CD1c-positive myeloid dendritic cell (primary cell): ENCODE results near the gene CALN1.
"Not testable (repeated sequence)": the region's sequence is repeated elsewhere in the genome, so short reads cannot be mapped to it uniquely, and the experiment has no call there.

Experiments
- DNase-seq: peaks from one replicate; pipeline ENCODE4 v3.0.0-alpha.2; 2016; ENCODE audit errors: extremely low spot score

Gene CALN1

DNA sequence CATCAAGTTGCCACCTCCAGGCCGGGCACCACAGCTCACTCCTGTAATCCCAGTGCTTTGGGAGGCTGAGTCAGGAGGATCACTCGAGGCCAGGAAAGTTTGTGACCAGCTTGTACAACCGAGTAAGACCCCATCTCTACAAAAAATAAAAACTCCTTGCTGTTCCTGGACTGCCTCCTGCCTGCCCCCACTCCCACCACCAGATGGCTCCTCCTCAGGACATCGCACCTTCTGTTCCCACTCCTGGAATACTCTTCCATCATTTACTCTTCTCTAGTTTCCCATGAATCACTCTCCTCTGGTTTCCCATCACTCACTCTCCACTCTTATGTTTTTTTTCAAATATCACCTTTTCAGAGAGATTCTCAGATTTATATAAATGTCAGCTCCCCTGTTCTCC is 540.7 kb downstream of the CALN1 start:
- DNase-seq, result no peak

DNA sequence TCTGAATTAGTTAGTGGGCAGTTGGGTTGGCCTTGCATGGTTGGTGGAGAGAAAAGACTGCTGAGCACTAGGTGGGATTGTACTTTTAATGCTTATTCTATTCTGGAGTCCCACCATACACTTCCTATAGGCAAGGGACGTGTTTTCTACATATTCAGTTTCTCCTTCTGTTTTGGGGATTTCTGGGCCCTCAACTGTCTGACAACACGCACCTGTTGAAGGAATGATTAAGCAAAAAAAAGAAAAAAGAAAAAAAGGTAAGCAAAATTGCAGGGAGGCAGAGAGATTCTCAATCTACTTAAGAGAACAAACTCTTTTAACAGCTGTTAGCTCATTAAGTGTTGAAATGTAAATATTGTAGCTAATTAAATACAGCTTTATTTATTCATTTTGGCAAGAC is 541.3 kb downstream of the CALN1 start:
- DNase-seq, result no peak

DNA sequence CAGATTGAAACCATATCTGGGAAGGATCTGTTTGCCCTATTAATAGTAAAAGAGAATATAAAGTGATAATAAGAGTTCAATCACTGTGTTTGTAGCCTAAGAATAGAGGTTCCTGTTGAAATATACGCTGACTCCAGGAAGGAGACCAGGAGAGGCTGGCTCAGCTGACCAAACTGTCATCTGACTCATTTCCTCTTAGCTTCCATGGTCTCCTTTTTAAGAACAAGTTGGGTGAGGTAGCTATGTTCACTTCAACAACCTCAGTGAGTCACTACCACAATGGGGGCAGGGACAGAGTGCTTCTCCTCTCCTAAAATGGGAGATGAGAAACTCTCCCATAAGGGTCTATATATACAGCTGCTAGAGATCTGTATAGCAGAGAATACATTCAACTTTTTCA is 543.3 kb downstream of the CALN1 start:
- DNase-seq, result peak; percentile 51

DNA sequence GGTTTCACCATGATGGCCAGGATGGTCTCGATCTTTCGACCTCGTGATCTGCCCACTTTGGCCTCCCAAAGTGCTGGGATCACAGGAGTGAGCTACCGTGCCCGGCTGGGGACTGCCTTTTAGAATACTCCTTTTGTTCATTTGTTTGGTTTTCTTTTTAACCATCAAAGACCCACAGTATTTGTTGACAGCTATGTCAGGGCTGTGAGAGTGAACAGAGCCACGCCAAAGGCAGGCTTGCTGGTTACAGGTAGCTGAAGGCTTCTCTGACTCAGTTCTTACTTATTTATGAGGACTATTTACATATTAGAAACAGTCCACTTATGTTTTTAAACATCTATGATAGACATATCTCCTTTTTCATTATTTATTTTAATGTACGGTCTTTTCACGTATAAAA is 544.5 kb downstream of the CALN1 start:
- no peak for DNase-seq

DNA sequence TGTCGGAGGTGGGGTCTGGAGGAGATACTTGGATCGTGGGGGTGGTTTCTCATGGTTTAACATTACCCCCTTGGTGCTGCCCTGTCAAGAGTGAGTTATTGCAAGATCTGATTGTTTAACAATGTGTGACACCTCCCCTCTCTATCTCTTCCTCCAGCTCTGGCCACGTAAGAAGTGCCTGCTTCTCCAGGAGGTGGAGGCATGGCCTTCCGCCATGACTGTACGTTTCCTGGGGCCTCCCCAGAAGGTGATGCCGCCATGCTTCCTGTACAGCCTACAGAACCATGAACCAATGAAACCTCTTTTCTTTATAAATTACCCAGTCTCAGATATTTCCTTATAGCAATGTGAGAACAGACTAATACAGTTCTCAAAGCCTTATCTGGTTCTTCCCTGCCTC is 547.0 kb downstream of the CALN1 start:
- no peak for DNase-seq

DNA sequence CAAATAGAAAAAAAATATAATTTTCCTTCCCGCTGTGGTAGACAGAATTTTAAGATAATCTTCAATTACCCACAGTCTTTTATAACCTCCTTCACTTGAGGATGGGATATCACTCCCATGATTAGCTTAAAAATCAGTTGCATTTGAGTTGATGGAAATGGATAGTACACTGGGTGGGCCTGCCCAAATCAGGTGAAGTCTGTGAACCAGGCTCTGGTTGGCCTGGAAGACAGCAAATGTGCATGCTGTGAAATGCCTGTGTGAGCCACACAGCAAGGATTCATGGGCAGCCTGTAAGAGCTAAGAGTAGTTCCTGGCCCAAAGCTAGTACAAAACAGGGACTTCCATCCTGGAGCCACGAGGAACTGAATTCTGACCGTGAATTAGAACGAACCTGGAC is 548.0 kb downstream of the CALN1 start:
- no peak for DNase-seq

DNA sequence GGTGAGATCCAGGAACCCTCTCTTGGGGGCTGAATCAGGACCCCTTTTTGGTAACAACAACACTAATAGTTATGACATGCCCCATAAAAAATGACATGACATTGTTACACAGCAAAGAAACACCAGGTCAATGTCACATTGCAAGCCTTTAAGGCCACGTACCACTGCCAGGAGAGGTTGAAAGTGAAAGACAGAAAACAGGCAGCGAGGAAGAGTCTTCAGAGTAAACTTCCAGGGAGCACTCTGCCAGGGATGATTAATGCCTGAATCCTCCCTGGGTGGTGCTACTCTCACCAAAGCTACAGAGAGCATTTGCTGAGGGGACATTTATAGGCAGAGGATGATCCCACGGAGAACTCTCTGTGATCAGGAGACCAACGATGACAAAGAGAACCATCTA is 551.6 kb downstream of the CALN1 start:
- no peak for DNase-seq

DNA sequence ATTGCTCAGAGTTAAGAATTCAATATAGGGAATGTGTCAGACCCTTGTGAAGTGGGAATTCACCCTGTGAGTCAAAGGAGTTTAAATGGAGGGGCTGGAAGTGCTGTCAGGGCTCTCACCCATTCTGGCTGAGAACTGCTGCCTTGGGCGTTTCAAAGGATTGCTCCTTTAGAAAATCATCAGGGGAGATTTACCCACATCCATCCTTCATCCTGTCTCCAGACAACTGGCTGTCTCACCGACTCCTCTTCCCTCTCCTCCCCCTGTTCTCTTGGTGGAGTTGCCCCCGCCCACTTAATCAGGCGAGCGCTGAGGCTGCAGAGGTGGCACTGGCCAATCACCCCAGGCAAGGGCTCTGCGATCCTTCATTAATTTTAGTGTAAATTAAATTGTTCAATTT is 554.8 kb downstream of the CALN1 start:
- no peak for DNase-seq

DNA sequence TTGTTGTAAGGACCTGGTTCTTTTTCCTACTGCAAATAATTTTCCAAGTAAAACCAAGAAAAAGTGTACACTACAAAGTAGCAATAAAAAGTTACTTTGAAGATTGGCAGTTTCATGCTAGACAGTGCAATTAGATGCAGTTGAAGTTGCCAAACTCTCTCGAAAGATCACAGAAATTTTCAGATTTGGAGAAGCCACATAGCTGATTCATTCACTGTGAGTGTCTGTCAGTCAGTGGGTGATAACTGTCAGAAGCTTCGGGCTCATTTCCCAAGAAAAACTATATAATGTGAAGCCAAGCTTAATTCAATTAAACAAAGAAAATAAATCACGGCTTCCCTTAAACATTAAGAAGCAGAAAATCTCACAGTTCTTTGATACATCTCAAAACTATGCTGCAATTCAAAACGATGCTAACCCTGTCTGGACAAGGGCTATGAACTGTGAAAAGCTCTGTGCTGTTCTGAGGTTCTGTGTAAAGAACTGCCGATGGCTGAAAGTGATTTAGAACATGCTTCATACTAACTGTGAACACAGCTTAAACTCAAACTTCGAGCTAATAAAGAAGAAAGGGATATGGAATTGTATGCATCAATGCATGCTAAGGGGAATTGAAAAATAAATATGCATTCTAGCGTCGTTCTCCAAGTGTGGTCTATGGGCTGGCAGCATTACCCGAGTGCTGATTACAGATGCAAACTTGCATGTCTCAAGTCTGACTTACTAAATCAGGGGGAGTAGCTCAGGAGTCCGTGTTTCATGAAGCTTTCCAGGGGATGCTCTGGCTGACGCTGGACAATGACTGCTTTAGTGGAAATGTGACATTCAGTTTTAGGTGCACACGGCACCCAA is 557.4 kb downstream of the CALN1 start:
- no peak for DNase-seq

DNA sequence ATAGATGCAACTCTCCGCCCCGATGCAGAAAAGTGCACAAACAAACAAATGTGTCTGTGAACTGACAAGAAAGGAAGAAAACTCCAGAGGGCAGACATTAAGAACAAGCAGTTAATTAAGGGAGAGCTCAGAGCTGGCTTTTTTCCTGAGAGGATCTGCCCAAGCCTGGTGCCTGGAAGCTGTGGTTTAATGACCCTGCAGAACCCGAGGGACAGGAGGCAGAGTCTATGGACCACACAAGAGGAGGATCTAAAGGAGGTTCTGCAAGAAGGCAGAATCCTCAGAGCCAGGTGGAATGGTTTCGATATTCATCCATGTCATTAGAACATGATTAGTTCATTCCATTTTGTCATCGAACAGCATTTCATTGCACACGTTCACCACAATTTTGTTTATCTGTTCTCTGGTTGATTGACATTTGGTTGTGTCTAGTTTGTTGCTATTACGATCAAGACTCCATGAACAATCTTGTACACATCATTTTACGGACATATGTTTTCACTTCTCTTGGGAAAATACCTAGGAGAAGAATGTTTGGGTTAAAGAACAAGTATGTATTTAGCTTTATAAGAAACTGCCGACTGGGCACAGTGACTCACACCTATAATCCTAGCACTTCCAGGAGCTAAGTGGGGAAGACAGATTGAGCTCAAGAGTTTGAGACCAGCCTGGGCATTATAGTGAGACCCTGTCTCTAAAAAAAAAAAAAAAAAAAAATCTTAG is 560.2 kb downstream of the CALN1 start:
- no peak for DNase-seq

DNA sequence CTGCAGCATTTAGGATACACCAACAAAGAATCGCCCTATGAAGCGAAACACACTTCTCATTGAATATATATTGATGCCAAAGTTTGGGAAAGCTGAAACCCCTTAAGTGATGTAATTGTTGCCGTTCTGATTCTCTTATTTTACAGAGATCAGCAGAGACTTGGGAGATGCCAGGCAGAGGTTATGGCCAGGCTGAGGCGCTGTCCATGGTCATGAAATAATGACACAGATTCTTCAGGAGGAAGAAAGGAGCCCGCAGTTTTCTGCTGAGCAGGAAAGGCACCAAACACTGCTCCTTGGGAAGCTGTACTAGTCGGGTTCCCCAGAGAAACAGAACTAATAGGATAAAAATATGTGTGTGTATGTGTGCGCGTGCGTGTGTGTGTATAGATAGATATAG is 566.0 kb downstream of the CALN1 start:
- DNase-seq, result no peak

DNA sequence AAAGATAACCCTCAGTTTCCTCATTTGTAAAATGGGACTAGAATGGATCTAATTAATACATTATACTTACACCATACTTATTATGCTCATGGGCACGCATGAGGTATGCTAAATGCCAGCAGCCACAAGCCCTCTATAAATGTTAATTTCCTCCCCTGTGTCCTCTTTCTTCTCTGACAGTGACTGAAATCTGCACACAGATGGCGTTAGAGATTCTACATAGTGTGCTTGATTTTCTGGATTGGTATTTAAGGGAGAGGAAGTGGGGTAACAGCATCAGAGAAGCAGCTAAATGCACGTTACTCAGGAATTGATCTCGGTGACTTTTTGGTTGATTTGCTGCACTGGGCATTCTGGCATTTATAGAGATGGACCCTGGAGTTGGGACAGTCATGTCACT is 568.5 kb downstream of the CALN1 start:
- DNase-seq, result no peak

DNA sequence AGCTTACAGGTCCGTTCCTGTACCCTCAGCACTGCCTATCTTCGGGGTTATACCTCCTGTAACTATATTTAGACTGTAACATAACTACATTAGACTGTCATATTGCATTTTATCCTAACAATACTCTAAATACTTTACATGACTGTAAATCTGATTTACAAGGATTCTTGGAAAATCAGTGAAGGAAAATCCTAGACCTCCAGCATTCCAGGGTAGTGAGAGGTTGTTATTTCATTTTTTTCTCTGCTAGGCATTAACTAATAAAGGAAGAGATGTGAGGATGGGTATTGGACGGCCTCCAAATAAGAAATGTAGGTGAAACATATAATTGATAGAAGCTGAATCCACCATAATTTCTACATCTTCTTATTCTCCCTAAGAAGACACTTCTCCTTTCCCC is 569.4 kb downstream of the CALN1 start:
- no peak for DNase-seq

DNA sequence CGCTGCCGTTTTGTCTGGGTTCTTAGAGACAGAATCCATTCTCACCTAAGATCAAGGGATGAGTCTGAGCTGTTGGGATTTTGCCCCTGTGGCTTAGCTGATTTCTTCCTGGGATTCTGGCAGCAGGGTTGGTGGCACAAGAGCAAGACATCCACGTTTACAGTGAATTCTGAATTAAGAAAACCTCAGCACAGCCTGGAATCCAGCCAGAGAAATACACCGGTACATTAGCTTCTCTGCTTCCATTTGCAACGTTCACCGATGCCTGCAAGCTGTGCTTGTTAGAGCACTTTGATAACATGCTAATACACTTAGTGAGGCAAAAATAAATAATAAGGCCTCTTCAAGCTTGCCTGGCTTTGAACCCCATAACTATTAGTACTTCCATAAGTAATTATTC is 569.8 kb downstream of the CALN1 start:
- no peak for DNase-seq

DNA sequence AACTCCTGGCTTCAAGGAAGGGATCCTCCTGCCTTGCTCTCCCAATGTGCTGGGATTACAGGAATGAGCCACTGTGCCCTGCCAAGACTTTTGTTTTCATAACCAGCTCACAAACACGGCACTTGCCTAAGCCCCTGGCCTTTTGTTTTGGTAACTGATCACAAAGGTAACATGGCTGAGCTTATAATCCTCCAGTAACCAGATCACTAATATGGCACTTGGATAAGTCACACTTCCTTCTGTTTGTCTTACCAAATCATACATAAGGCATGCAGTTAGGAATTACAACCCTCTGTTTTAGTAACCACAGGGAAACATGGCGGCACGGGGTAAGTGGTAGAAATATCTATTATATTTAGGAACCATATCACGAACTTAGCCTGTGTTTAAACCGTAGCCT is 577.1 kb downstream of the CALN1 start:
- no peak for DNase-seq

DNA sequence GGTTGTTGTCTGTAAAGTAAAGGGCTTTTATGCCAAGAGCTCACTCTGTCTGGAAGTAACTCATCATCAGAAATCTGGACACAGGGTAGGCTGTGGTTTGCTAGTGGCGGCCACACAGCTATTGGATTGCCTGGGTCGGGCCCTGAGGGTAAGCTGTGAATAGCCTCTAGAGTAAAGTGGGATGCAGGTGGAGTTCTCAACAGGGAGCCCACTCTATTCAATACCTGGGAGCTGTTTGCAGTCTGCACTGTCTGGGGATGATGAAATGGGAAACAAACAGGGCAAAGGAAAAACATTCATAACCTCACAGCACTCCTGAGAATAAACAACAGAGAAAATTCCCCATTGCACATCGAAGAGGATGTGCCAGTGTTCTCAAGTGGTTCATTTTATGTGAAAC is 582.6 kb downstream of the CALN1 start:
- no peak for DNase-seq

DNA sequence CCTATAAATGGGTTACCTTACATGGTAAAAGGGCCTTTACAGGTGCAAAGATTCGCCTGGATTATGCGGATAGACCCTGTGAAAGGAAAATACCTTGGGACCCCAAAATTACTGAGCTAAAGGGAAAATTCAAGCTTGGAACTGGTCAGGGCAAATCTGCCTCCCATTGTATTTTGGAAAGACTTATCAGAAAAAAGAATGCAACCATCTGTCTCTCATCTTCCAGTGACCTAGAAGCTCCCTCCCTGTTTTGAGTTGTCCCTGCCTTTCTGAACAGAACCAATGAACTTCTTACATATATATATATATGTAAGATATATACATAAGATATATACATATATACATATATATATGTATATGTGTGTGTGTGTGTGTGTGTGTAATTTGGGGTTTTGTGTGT is 583.8 kb downstream of the CALN1 start:
- no peak for DNase-seq

DNA sequence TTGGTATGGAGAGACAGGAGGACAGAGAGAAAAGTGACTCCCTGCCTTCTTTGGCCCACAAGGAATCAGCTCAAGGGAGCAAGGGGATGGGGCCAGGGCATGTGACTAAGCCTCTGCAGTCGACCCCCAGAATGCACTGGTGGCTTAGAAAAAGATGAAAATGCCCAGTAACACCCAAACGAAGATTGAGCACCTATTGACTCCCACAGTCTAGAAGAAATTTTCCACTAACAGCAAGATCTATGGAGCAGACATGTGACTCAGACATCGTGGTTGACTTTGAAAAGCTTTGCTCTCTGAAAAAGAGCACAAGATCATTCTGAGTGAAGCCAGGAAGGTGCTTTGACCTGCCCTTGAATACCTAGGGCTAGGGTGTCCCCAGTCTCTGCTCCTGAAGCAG is 586.0 kb downstream of the CALN1 start:
- no peak for DNase-seq

DNA sequence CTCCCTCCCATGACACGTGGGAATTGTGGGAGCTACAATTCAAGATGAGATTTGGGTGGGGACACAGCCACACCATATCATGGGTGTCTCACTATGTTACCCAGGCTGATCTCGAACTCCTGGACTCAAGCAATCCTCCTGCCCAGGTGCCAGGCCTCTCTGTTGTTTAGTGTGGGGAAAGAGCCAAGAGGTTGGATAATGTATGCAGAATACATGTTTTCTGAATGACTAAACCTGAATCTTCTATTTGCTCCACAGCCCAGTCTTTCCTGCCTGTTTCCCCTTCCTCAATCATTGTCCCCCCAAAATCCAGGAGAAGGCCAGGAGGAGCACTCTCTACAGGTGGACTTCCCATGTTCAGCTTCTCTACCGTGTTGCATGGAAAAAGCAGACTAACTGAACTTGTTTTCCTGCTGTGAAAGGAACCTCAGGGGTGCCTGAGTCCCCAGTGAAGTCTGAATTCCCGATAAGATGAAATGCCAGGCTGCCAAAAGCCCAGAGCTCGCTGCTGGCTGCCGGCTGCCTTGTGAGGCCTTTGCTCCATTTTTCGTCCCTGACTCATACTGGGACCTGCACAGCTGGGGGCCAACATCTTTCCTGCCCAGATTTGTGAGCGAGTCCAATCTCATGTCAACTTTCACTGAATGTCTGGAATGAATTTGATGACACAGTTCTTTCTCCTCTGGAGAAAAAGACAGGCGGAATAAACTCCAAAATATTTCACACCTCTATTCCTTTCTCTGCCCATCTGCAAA is 588.0 kb downstream of the CALN1 start:
- DNase-seq, result no peak

DNA sequence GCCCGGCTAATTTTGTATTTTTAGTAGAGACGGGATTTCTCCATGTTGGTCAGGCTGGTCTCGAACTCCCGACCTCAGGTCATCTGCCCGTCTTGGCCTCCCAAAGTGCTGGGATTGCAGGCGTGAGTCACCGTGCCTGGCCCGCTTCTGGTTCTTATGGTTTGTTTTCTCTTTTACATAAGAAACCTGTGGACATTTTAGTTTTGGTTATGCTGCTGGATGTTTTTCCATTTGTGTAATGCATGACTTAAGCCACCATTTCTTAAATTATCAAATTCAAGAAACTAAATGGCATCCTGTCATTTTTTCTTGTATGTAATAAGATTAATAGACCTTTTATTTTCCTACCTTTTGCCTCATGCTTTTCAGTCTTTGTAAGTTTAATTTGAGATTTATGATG is 589.7 kb downstream of the CALN1 start:
- DNase-seq, result not testable (repeated sequence)

DNA sequence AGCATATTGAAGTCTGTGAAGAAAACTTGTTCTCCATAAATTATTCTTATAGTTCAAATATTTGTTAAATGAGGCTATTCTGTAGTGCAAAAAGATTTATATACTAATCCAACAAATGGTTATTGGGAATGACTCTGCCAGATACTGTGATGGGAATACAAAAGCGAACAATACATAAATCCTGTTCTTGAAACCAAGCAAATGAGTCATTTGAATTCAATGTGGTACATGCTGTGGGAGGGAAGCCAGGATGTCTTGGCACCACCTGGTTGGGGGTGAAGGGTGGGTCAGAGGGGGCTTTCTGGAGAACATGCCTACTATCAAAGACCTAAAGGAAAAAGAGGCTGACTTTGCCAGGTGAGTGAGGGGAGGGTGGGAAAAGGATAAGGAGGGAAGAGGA is 594.2 kb downstream of the CALN1 start:
- DNase-seq, result no peak

DNA sequence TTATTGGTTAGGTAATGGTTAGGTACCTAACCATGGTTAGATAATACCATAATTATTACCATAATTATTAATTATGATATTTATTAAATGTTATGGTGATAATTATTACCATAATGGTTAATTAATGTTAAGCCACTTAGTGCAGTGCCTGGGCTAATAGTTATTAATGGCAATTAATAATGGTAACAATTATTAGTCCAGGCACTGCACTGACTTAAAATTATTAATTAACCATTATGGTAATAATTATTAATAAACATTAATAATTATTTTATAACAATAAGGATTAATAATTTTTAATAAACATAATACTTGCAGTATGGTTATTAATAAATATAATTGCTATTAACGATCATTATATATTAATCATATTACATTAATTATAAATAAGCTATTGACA is 604.0 kb downstream of the CALN1 start:
- no peak for DNase-seq

DNA sequence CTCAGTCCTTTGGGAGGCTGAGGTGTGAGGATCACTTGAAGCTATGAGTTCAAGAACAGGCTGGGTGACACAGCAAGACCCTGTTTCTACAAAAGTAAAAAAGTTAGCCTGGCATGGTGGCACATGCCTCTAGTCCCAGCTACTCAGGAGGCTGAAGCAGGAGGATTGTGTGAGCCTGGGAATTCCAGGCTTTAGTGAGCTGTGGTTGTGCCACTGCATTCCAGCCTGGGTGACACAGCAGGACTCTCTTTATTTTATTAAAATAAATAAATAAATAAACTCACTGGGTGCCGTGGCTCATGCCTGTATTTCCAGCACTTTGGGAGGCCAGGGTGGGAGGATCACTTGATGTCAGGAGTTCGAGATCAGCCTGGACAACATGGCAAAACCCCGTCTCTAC is 607.9 kb downstream of the CALN1 start:
- no peak for DNase-seq
